HEK293 (cell line): ENCODE results near the gene ABHD3.
A peak's percentile ranks its signal among the peaks of the same experiment; 100 is the strongest.

Source experiments
- BCL6B ChIP-seq: fragments of 450-650 bp; formaldehyde crosslinking; IDR thresholded peaks from 2 replicates; pipeline ENCODE4 v1.5.1; 2017; ENCODE audit warnings: missing biosample characterization, missing genetic modification characterization
- EGR2 ChIP-seq: fragments of 450-650 bp; formaldehyde crosslinking; IDR thresholded peaks from 2 replicates; pipeline ENCODE4 v1.5.1; 2016; ENCODE audit warnings: low read depth, missing biosample characterization, missing genetic modification characterization
- HOXC10 ChIP-seq: sonication (generic); formaldehyde crosslinking; IDR thresholded peaks from 2 replicates; pipeline ENCODE4 v1.8.1; 2023; ENCODE audit warnings: mild to moderate bottlenecking, missing genetic modification reagents
- PRDM1 ChIP-seq: fragments of 450-650 bp; formaldehyde crosslinking; IDR thresholded peaks from 2 replicates; pipeline ENCODE4; 2016; ENCODE audit warnings: missing biosample characterization, missing genetic modification characterization
- REST ChIP-seq: fragments of 450-650 bp; formaldehyde crosslinking; IDR thresholded peaks from 2 replicates; pipeline ENCODE4 v1.5.1; 2016; ENCODE audit warnings: missing biosample characterization, missing genetic modification characterization
- SP3 ChIP-seq: fragments of 450-650 bp; formaldehyde crosslinking; IDR thresholded peaks from 2 replicates; pipeline ENCODE4 v1.5.1; 2016; ENCODE audit warnings: missing biosample characterization, missing genetic modification characterization
- WT1 ChIP-seq: fragments of 450-650 bp; formaldehyde crosslinking; IDR thresholded peaks from 2 replicates; pipeline ENCODE4 v1.5.1; 2016; ENCODE audit warnings: missing biosample characterization, missing genetic modification characterization
- ZBTB10 ChIP-seq: fragments of 450-650 bp; formaldehyde crosslinking; IDR thresholded peaks from 2 replicates; pipeline ENCODE4 v1.5.1; 2016; ENCODE audit warnings: missing biosample characterization, missing genetic modification characterization
- ZBTB11 ChIP-seq: fragments of 450-650 bp; formaldehyde crosslinking; conservative IDR thresholded peaks from 2 replicates; pipeline ENCODE4 v1.5.1; 2016; ENCODE audit warnings: low read depth, missing biosample characterization, missing genetic modification characterization
- ZNF112 ChIP-seq: fragments of 450-650 bp; formaldehyde crosslinking; IDR thresholded peaks from 2 replicates; pipeline ENCODE4 v1.5.0; 2017; ENCODE audit warnings: missing biosample characterization, missing genetic modification characterization
- ZNF148 ChIP-seq: fragments of 450-650 bp; formaldehyde crosslinking; IDR thresholded peaks from 2 replicates; pipeline ENCODE4 v1.5.0; 2017; ENCODE audit warnings: missing biosample characterization, missing genetic modification characterization, borderline replicate concordance
- ZNF221 ChIP-seq: fragments of 450-650 bp; formaldehyde crosslinking; IDR thresholded peaks from 2 replicates; pipeline ENCODE4 v1.5.1; 2017; ENCODE audit warnings: missing biosample characterization, missing genetic modification characterization, borderline replicate concordance
- ZNF223 ChIP-seq: fragments of 450-650 bp; formaldehyde crosslinking; IDR thresholded peaks from 2 replicates; pipeline ENCODE4 v1.5.1; 2016; ENCODE audit warnings: missing biosample characterization, missing genetic modification characterization
- ZNF280C ChIP-seq: fragments of 450-650 bp; formaldehyde crosslinking; IDR thresholded peaks from 2 replicates; pipeline ENCODE4 v1.5.1; 2016; ENCODE audit warnings: missing biosample characterization, missing genetic modification characterization
- ZNF311 ChIP-seq: fragments of 450-650 bp; formaldehyde crosslinking; IDR thresholded peaks from 2 replicates; pipeline ENCODE4 v1.5.1; 2017; ENCODE audit warnings: missing biosample characterization, missing genetic modification characterization, borderline replicate concordance
- ZNF433 ChIP-seq: fragments of 450-650 bp; formaldehyde crosslinking; IDR thresholded peaks from 2 replicates; pipeline ENCODE4 v1.5.1; 2016; ENCODE audit warnings: missing biosample characterization, missing genetic modification characterization, low read depth
- ZNF501 ChIP-seq: fragments of 450-650 bp; formaldehyde crosslinking; IDR thresholded peaks from 2 replicates; pipeline ENCODE4 v1.5.1; 2016; ENCODE audit warnings: missing biosample characterization, missing genetic modification characterization
- ZNF530 ChIP-seq: fragments of 450-650 bp; formaldehyde crosslinking; IDR thresholded peaks from 2 replicates; pipeline ENCODE4 v1.5.1; 2016; ENCODE audit warnings: low read depth, missing biosample characterization, missing genetic modification characterization
- ZNF600 ChIP-seq: fragments of 450-650 bp; formaldehyde crosslinking; IDR thresholded peaks from 2 replicates; pipeline ENCODE4 v1.5.1; 2016; ENCODE audit warnings: missing biosample characterization, missing genetic modification characterization
- ZNF623 ChIP-seq: fragments of 450-650 bp; formaldehyde crosslinking; IDR thresholded peaks from 2 replicates; pipeline ENCODE4 v1.5.1; 2016; ENCODE audit warnings: missing biosample characterization, missing genetic modification characterization
- ZSCAN30 ChIP-seq: fragments of 450-650 bp; IDR thresholded peaks from 2 replicates; pipeline ENCODE4 v1.5.1; 2018; ENCODE audit warnings: missing biosample characterization, mild to moderate bottlenecking, missing genetic modification characterization, moderate library complexity
- ZXDB ChIP-seq: fragments of 450-650 bp; formaldehyde crosslinking; IDR thresholded peaks from 2 replicates; pipeline ENCODE4 v1.5.1; 2016; ENCODE audit warnings: missing biosample characterization, missing genetic modification characterization

Gene ABHD3

GRCh38 chr18:21704603-21705364, at the start of gene ABHD3 (continued):
- no peak for TF ChIP-seq ZNF148 (tag by site-specific recombination)
- no peak for TF ChIP-seq ZNF623 (tag by site-specific recombination)
- no peak for TF ChIP-seq ZNF280C
- peak; percentile 38; the same call in 1 of the 2 replicates for TF ChIP-seq ZXDB (tag by site-specific recombination)
- no peak for TF ChIP-seq ZNF112 (tag by site-specific recombination)
- TF ChIP-seq EGR2 = peak; percentile 69
- 0 out of 2 replicates have a peak, but pooled peaks have one; percentile 64 for TF ChIP-seq ZBTB10
- no peak for TF ChIP-seq PRDM1 (tag by site-specific recombination)
- no peak for TF ChIP-seq ZNF433 (tag by site-specific recombination)
- TF ChIP-seq ZBTB11 (tag by site-specific recombination) = no peak
- TF ChIP-seq ZNF223 (tag by site-specific recombination) = no peak
- TF ChIP-seq ZNF530 (tag by site-specific recombination) = no peak
- TF ChIP-seq ZNF600 = peak; percentile 62
- no peak for TF ChIP-seq REST (tag by site-specific recombination)
- peak; percentile 78 for TF ChIP-seq SP3
- TF ChIP-seq HOXC10 = no peak
- no peak for TF ChIP-seq WT1 (tag by site-specific recombination)
- TF ChIP-seq ZNF221 (tag by site-specific recombination) = no peak
- TF ChIP-seq ZSCAN30 (tag by site-specific recombination) = peak; percentile 25; the same call in 1 of the 2 replicates
- no peak for TF ChIP-seq ZNF311 (tag by site-specific recombination)
- no peak for TF ChIP-seq BCL6B (tag by site-specific recombination)
- TF ChIP-seq ZNF501 (tag by site-specific recombination) = peak; percentile 19; the same call in 1 of the 2 replicates
